Hepatocyte (in vitro differentiated cells): ENCODE measurements around the gene GRK2. TPM values are rescaled to one million over a fixed set of nuclear protein-coding genes. Genes with fewer than 3 reads are reported as not detected.

ENCODE experiments used
- DNase-seq: peaks from one replicate; pipeline ENCODE4 v3.0.0-alpha.2; 2016; ENCODE audit warnings: low spot score
- H2AFZ ChIP-seq: fragments of 200-600 bp; sonication (generic); 2 replicates; pipeline ENCODE4 v1.6.0; 2016; ENCODE audit warnings: antibody characterized with exemption, mild to moderate bottlenecking
- H3K27ac ChIP-seq: fragments of 200-600 bp; sonication (generic); 2 replicates; pipeline ENCODE4 v1.5.1; 2016; ENCODE audit warnings: mild to moderate bottlenecking
- H3K27me3 ChIP-seq: fragments of 200-600 bp; sonication (generic); 2 replicates; pipeline ENCODE4 v1.6.1; 2016
- H3K36me3 ChIP-seq: fragments of 200-600 bp; sonication (generic); replicated peaks from 2 replicates; pipeline ENCODE4 v1.5.1; 2016; ENCODE audit warnings: low read depth; ENCODE audit not compliant: insufficient read depth
- H3K4me1 ChIP-seq: fragments of 200-600 bp; sonication (generic); 2 replicates; pipeline ENCODE4 v1.5.1; 2016; ENCODE audit warnings: mild to moderate bottlenecking, moderate library complexity; ENCODE audit not compliant: insufficient read depth
- H3K4me2 ChIP-seq: fragments of 200-600 bp; sonication (generic); 2 replicates; pipeline ENCODE4 v1.6.0; 2016
- H3K4me3 ChIP-seq: fragments of 200-600 bp; sonication (generic); 2 replicates; pipeline ENCODE4 v1.5.1; 2016; ENCODE audit warnings: mild to moderate bottlenecking
- H3K79me2 ChIP-seq: fragments of 200-600 bp; sonication (generic); 2 replicates; pipeline ENCODE4 v1.6.0; 2017; ENCODE audit warnings: mild to moderate bottlenecking
- H3K9me2 ChIP-seq: fragments of 200-600 bp; sonication (generic); replicated peaks from 2 replicates; pipeline ENCODE4 v1.6.0; 2017; ENCODE audit warnings: mild to moderate bottlenecking; ENCODE audit not compliant: insufficient read depth
- H3K9me3 ChIP-seq: fragments of 200-600 bp; sonication (generic); 2 replicates; pipeline ENCODE4 v1.5.1; 2016; ENCODE audit warnings: low read depth, mild to moderate bottlenecking
- H4K20me1 ChIP-seq: fragments of 200-600 bp; sonication (generic); 2 replicates; pipeline ENCODE4 v1.6.0; 2016; ENCODE audit warnings: mild to moderate bottlenecking; ENCODE audit not compliant: insufficient read depth, poor library complexity, severe bottlenecking
- CTCF ChIP-seq: fragments of 200-600 bp; sonication (generic); IDR thresholded peaks from 2 replicates; pipeline ENCODE4 v1.5.1; 2016; ENCODE audit warnings: antibody characterized with exemption, mild to moderate bottlenecking; ENCODE audit not compliant: poor library complexity
- EZH2 ChIP-seq: fragments of 200-600 bp; sonication (generic); IDR thresholded peaks from 2 replicates; pipeline ENCODE4 v1.6.1; 2016; ENCODE audit warnings: antibody characterized with exemption, mild to moderate bottlenecking, borderline replicate concordance
- EZH2phosphoT487 ChIP-seq: fragments of 200-600 bp; sonication (generic); IDR thresholded peaks from one replicate; pipeline ENCODE4 v1.6.1; 2018; ENCODE audit warnings: antibody characterized with exemption, mild to moderate bottlenecking, low read depth, moderate library complexity; ENCODE audit not compliant: unreplicated experiment, severe bottlenecking
- WGBS: methylation state at CpG from one replicate; pipeline ENCODE4 v1.1.6; 2016; ENCODE audit warnings: low lambda C conversion rate; ENCODE audit errors: missing lambda C conversion rate; 5-methylcytosine and 5-hydroxymethylcytosine counted together
- polyA plus RNA-seq: library from polyadenylated mRNA; unstranded; fragments of >200 nt; fragmentation: Nextera tagmentation; extraction: Ambion mirVana; gene quantifications from 2 replicates; pipeline ENCODE4 v1.2.1, GENCODE V29; 2016
- total RNA-seq: library from RNA; depleted of rRNA; stranded (reverse); fragments of >200 nt; gene quantifications from 2 replicates; pipeline ENCODE4 v1.2.3, GENCODE V29; 2014

Gene GRK2
- total and polyA plus RNA-seq, 2 experiments from 2014 or later = 41.4 to 59.6 TPM

- WGBS = 63% methylated on average over 3 of the region's 3 CpGs
- Histone ChIP-seq H3K9me3 (peaks cover 7% of the 10 kb centered on the region), H3K4me3 (no peak overlapping the region), H3K4me2 (no peak overlapping the region), H4K20me1 (no peaks in the 10 kb centered on the region), H2AFZ (no peak overlapping the region), H3K27me3 (no peaks in the 10 kb centered on the region), H3K9me2 (no peaks in the 10 kb centered on the region), H3K79me2 (peaks cover 55% of the 10 kb centered on the region), H3K27ac (no peak overlapping the region), H3K36me3 (peaks cover 7% of the 10 kb centered on the region), H3K4me1 (peaks cover 15% of the 10 kb centered on the region)
- TF ChIP-seq CTCF (no peak), EZH2 (no peak), EZH2phosphoT487 (no peak)
- no peak for DNase-seq
These were observed 26.4 kb downstream of the GRK2 start for GRCh38 chr11:67292671-67293070.

- Histone ChIP-seq H3K9me2 (no peaks in the 10 kb centered on the region), H3K9me3 (peaks cover 7% of the 10 kb centered on the region), H3K79me2 (peaks cover 55% of the 10 kb centered on the region), H3K27ac (no peak overlapping the region), H3K4me1 (peaks cover 11% of the 10 kb centered on the region), H2AFZ (no peak overlapping the region), H3K27me3 (no peaks in the 10 kb centered on the region), H3K4me3 (no peak overlapping the region), H4K20me1 (no peaks in the 10 kb centered on the region), H3K36me3 (peaks cover 7% of the 10 kb centered on the region), H3K4me2 (no peak overlapping the region)
- DNase-seq = no peak
- 82% methylated on average over 3 of the region's 3 CpGs for WGBS
- TF ChIP-seq EZH2 (no peak), CTCF (no peak), EZH2phosphoT487 (no peak)
These were observed 26.8 kb downstream of the GRK2 start for GRCh38 chr11:67293090-67293489.

GRCh38 chr11:67295846-67296245, 29.6 kb downstream of the GRK2 start:
- no peak overlapping the region for H2AFZ ChIP-seq
- TF ChIP-seq EZH2 (no peak), EZH2phosphoT487 (no peak), CTCF (no peak)
- no peaks in the 10 kb centered on the region for H3K9me2 ChIP-seq
- peaks cover 3% of the 10 kb centered on the region for H3K4me1 ChIP-seq
- H3K36me3 ChIP-seq = peaks cover 7% of the 10 kb centered on the region
- no peak overlapping the region for H3K4me3 ChIP-seq
- no peak for DNase-seq
- peaks cover 43% of the 10 kb centered on the region for H3K79me2 ChIP-seq
- H4K20me1 ChIP-seq = no peaks in the 10 kb centered on the region
- 97% methylated on average over 1 of the region's 1 CpG for WGBS
- peaks cover 7% of the 10 kb centered on the region for H3K9me3 ChIP-seq
- no peak overlapping the region for H3K27ac ChIP-seq
- H3K27me3 ChIP-seq = no peaks in the 10 kb centered on the region
- no peak overlapping the region for H3K4me2 ChIP-seq

- no peak overlapping the region for H3K4me3 ChIP-seq
- no peaks in the 10 kb centered on the region for H3K9me2 ChIP-seq
- peaks cover 38% of the 10 kb centered on the region for H3K79me2 ChIP-seq
- no peak overlapping the region for H2AFZ ChIP-seq
- 94% methylated on average over 7 of the region's 7 CpGs for WGBS
- peaks cover 7% of the 10 kb centered on the region for H3K9me3 ChIP-seq
- no peak overlapping the region for H3K27ac ChIP-seq
- no peak for TF ChIP-seq EZH2phosphoT487
- TF ChIP-seq CTCF = no peak
- TF ChIP-seq EZH2 = no peak
- no peaks in the 10 kb centered on the region for H3K27me3 ChIP-seq
- H4K20me1 ChIP-seq = no peaks in the 10 kb centered on the region
- no peak for DNase-seq
- H3K36me3 ChIP-seq = peaks cover 7% of the 10 kb centered on the region
- no peak overlapping the region for H3K4me2 ChIP-seq
- H3K4me1 ChIP-seq = peaks cover 13% of the 10 kb centered on the region
These were observed 32.5 kb downstream of the GRK2 start for GRCh38 chr11:67298786-67299185.
